ENCODE measurements around the gene ZBTB4.

GRCh38 chr17:7432296-7432695, 47.1 kb downstream of the ZBTB4 start:
- TF ChIP-seq, protein P1, sequence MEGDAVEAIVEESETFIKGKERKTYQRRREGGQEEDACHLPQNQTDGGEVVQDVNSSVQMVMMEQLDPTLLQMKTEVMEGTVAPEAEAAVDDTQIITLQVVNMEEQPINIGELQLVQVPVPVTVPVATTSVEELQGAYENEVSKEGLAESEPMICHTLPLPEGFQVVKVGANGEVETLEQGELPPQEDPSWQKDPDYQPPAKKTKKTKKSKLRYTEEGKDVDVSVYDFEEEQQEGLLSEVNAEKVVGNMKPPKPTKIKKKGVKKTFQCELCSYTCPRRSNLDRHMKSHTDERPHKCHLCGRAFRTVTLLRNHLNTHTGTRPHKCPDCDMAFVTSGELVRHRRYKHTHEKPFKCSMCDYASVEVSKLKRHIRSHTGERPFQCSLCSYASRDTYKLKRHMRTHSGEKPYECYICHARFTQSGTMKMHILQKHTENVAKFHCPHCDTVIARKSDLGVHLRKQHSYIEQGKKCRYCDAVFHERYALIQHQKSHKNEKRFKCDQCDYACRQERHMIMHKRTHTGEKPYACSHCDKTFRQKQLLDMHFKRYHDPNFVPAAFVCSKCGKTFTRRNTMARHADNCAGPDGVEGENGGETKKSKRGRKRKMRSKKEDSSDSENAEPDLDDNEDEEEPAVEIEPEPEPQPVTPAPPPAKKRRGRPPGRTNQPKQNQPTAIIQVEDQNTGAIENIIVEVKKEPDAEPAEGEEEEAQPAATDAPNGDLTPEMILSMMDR (conservative IDR thresholded peaks at IDR 0.05; ENCODE audit: low read depth, low read length) = no peak
- TF ChIP-seq EZH2 (IDR thresholded peaks at IDR 0.05; ENCODE audit: low read length, unreplicated experiment) = no peak

All from PC-3 (cell line).